ENCODE measurements around the gene CABP2. TPM values are rescaled to one million over a fixed set of nuclear protein-coding genes. Genes with fewer than 3 reads are reported as not detected.
"Not testable (repeated sequence)": the region's sequence is repeated elsewhere in the genome, so short reads cannot be mapped to it uniquely, and the experiment has no call there.

Gene CABP2
- not detected in 2 replicates for total RNA-seq (2014; rRNA removed; shearing (Covaris generic); ENCODE audit: low replicate concordance)

DNA sequence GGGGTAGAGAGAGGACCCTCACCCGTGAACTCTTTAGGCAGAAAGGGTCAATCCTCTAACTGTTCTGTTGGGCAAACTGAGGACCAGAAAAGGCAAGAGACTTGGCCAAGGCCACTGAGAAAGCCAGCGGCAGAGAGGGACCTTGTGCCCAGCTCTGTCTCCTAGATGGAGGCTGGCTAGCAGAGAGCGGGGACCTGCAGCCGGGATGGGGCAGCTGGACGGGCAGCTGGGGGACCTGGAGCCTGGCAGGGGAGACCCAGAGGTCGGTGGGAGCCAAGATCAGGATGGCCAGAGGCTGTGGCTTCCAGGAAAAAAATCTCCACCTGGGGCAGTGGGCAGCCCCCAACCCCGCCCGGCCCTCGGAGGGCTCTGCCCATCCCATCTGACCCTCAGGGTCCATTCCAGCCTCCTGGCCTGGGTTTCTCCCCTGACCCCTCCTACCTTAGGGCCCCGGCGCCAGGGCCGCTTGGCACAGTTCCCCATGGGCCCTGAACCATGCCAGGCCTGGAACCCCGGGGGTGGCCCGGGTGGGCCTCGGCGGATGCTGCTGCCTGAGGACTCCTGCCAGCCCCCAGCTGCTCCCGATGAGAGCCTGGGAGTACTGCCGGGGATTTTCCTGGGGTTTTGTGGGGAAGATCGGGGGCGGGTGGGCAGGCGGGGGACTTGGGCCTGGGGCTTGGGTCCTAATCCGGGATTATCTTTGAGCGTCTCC, at the start of gene CABP2:
Gene CABP2 (minus strand): TSS at position 603 of the 712 bp plus-strand sequence. CDS start 120 bp downstream, at position 483.
- in situ Hi-C loops (cut with HindIII; ENCODE audit: low pct_unique_long_range_greater_than_20kb, low sequenced_read_pairs), result no loop called here
- no peak for DNase-seq (ENCODE audit: low read depth)

DNA sequence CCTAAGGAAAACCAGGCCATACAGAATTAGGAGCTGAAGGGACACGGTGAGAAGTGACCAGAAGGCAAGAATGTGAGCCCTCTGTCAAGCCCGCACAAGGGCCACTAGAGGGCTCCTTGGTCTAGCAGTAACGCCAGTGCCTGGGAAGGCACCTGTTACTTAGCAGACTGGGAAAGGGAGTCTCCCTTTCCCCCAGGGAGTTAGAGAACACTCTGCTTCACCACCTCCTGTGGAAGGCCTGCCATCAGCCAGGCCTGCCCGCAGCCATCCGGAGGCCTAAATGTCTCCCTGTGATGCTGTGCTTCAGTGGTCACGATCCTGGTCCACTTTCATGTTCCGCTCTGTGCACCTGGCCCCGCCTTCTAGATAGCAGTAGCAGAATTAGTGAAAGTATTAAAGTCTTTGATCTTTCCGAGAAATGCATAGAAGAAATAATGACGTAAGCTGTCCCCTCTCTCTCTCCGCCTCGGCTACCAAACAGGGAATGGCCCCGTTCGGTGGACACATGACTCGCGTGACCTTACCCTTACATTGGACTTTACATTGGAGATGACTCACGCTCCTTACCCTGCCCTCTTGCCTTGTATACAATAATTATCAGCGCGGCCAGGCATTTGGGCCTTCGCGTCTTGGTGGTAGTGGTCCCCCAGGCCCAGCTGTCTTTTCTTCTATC, 49.6 kb upstream of the CABP2 start:
- peak; percentile 32 for DNase-seq (ENCODE audit: low read depth)
- in situ Hi-C loops (cut with HindIII; ENCODE audit: low pct_unique_long_range_greater_than_20kb, low sequenced_read_pairs), result no loop called here

DNA sequence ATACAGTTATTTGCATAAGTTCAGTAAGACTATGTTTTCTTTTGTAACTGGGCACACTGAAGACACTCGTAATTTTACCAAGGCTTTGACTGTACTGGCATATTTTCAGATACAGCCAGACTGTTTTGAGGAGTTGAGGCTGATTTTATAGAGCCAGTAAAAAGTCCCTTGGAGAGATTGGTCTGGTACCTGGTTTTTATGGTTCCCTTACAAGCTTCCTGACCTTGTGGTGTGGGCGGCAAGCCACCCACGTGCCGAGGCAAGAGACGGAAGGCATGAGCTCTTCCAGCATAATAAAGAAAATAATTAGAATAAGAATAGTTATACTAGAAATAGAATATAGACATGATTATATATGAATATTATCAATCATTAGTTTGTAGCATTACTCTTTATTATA, 49.1 kb upstream of the CABP2 start:
- in situ Hi-C loops (cut with HindIII; ENCODE audit: low pct_unique_long_range_greater_than_20kb, low sequenced_read_pairs), result no loop called here
- DNase-seq (ENCODE audit: low read depth), result no peak

DNA sequence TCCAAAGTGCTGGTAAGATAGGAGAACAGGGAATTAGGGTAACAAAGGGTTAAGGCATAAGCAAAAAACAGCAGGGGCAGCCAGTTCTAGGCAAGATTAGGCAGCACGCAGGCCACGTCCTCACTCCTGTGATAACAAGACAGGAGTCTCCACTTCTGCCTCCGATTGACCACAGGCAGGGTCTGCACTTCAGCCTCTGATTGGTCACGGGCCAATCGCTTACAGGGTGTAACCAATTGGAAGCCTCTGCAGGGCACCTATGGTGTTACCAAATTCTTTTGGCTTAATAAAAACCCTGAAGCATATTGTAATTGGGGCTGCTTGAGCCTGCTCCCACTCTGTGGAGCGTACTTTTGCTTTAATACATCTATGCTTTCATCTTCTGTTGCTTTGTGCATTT, 48.2 kb upstream of the CABP2 start:
- no peak for DNase-seq (ENCODE audit: low read depth)
- in situ Hi-C loops (cut with HindIII; ENCODE audit: low pct_unique_long_range_greater_than_20kb, low sequenced_read_pairs), result no loop called here

DNA sequence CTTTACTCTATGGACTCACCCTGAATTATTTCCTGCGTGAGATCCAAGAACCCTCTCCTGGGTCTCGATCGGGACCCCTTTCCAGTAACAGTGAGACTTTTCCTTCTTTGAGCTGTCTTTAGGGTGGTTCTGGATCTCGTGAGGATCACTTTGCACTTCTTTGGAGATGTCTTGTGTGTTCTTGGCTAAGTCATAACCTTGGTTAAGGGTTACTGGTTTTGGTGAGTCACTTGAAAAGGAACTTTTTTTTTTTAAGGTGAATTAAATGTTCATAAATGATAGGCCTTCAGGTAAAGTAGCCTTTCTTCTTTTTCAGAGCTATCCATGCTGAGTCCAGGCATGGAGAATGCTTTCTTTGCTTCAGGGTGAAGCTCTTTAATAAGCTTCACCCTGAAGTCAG, 41.0 kb upstream of the CABP2 start:
- peak; percentile 71 for DNase-seq (ENCODE audit: low read depth)
- in situ Hi-C loops (cut with HindIII; ENCODE audit: low pct_unique_long_range_greater_than_20kb, low sequenced_read_pairs), result no loop called here

DNA sequence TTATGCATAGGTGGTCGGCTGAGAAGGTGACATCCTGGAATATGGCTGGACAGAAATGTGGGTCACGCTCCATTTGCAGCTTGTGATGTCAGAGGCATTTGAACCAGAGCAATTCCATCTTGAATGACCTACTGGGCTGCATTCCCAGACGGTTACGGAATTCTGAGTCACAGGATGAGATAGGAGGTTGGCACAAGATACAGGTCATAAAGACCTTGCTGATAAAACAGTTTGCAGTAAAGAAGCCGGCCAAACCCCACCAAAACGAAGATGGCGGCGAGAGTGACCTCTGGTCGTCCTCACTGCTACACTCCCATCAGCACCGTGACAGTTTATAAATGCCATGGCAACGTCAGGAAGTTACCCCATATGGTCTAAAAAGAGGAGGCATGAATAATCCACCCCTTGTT, 40.5 kb upstream of the CABP2 start:
- DNase-seq (ENCODE audit: low read depth), result peak; percentile 91
- in situ Hi-C loops (cut with HindIII; ENCODE audit: low pct_unique_long_range_greater_than_20kb, low sequenced_read_pairs), result not testable (repeated sequence)

DNA sequence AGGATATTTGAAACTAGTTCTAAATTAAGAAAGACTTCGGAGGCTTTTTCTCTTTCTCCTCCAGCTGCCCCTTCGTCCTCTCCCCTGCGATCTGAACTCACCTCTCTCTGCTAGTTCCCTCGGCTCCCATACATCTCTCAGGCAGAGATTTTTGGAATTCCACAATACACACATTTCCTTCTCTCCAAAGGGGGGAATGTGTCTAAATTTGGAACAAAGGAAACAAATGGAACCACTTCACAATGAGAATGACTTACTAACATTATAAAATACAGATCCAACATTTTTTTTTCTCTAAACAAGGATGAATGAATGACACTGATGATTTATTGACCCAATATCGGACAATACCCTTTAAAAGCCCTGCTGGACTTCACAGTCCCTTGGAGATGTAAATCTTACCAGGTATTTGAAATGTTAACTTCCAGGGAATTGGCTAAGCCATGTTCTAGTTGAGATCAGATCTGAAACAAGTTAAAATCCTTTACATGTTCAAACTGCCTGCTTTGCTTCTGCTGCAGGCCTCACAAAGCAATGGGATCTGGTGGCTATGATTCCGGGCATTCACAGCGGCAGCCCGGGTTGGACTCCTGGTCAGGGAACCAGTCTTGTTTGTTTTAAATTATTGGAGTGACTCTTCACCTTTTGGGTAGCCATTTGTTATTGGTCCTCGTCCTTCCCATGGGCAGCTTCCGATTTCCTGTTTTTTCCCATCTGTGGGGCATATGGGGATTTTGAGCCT, 39.9 kb upstream of the CABP2 start:
- in situ Hi-C loops (cut with HindIII; ENCODE audit: low pct_unique_long_range_greater_than_20kb, low sequenced_read_pairs), result no loop called here
- DNase-seq (ENCODE audit: low read depth), result no peak

DNA sequence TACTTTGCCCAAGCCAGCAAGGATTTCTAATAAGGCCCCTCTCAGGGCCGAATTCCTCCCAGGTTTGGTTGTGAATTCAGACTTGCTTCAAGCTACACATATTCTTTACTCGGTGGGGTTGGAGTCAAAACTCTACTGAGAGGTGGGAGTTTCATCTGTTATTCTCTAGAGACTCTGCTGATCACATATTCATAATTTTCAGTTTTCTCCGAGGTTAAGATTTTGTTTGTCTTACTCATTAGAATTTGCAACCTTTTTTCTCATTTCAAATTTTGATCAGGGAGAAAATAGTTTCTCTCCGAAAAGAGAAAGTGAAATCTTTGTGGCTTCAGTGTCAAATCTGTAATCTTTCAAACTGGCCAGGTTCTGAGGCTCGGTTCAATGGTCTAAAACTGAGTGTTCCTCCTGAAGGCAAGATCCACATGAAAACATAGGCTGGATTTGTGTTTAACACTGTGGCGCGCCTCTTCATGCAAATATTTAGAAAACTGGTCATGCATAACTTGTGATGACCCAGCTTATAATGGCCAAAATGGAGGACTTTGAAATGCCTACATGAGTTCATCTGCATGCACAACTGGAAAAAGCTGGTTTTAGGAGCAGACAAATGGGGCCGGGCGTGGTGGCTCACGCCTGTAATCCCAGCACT, 38.8 kb upstream of the CABP2 start:
- DNase-seq (ENCODE audit: low read depth), result peak; percentile 85
- in situ Hi-C loops (cut with HindIII; ENCODE audit: low pct_unique_long_range_greater_than_20kb, low sequenced_read_pairs), result no loop called here

DNA sequence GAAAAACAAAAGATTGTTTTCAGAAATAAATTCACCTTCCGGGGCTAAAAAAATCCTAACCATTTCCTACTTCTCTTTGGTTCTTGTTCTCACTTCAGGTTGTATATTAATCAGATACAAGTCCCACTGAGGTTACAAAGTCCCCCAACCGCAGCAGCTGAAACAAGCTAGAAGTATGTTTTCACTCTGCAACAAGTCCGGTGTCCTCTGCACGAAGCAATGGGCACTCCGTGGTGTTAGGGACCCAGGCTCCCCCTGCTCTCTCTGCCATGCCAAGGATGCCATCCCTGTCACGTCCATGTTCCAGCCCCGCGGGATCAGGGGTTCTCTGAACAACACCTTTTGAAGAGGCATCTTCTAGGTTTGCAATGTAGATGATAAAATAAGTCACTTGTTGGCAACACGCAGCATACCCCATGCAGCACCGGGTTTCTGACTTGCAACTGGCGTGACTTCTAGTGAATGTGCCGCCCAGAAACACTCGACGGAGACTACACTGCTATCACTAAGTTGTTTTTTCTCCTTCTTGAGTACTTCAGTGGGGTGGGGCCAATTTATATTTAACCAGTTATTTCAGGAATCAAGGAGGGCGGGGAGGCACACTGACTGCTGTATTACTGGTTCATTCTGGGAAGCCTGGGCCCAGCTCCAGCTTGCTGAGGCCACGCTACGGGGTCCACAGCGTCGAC, 35.0 kb upstream of the CABP2 start:
- in situ Hi-C loops (cut with HindIII; ENCODE audit: low pct_unique_long_range_greater_than_20kb, low sequenced_read_pairs), result no loop called here

DNA sequence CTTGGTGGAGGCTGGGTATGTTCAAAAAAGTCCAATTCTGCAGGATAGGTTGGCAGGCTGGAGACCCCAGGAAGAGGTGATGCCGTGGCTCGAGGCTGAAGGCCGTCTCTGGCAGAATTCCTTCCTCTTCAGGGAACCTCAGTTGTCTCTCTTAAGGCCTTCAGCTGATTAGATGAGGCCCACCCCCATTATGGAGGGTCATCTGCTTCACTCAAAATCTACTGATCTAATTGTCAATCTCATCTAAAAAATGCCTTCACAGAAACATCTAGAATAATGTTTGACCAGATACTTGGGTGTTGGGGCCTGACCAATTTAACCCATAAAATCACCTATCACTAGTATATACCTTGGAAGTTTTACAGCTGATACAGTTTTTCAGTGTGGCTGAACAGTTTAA, 33.0 kb upstream of the CABP2 start:
- no peak for DNase-seq (ENCODE audit: low read depth)
- in situ Hi-C loops (cut with HindIII; ENCODE audit: low pct_unique_long_range_greater_than_20kb, low sequenced_read_pairs), result no loop called here

More for the DNA sequence above, 35.0 kb upstream of the CABP2 start:
- peak; percentile 86 for DNase-seq (ENCODE audit: low read depth)

DNA sequence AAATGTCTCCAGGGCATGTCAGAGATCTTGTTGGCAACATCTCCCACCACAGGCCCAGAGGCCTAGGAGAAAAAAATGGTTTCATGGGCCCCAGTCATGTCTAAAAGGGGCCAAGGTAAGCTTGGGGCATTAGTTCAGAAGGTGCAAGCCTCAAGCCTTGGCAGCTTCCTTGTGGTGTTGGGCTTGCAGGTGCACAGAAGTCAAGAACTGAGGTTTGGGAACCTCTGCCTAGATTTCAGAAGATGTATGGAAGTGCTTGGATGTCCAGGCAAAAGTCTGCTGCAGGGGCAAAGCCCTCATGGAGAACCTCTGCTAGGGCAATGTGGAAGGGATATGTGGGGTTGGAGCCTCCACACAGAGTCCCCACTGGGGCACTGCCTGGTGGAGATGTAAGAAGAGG, 28.5 kb upstream of the CABP2 start:
- in situ Hi-C loops (cut with HindIII; ENCODE audit: low pct_unique_long_range_greater_than_20kb, low sequenced_read_pairs); DNase-seq (ENCODE audit: low read depth): not testable (repeated sequence)

DNA sequence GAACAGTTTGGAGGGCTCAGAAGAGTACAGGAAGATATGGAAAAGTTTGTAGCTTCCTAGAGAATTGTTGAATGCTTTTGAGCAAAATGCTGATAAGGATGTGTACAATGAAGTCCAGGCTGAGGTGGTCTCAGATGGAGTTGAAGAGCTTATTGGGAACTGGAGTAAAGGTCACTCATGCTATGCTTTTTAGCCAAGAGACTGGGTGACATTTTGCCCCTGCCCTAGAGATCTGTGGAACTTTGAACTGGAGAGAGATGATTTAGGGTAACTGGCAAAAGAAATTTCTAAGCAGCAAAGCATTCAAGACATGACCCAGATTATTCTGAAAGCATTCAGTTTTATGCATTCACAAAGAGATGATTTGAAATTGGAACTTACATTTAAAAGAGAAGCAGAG, 27.9 kb upstream of the CABP2 start:
- DNase-seq (ENCODE audit: low read depth), result no peak
- in situ Hi-C loops (cut with HindIII; ENCODE audit: low pct_unique_long_range_greater_than_20kb, low sequenced_read_pairs), result no loop called here

DNA sequence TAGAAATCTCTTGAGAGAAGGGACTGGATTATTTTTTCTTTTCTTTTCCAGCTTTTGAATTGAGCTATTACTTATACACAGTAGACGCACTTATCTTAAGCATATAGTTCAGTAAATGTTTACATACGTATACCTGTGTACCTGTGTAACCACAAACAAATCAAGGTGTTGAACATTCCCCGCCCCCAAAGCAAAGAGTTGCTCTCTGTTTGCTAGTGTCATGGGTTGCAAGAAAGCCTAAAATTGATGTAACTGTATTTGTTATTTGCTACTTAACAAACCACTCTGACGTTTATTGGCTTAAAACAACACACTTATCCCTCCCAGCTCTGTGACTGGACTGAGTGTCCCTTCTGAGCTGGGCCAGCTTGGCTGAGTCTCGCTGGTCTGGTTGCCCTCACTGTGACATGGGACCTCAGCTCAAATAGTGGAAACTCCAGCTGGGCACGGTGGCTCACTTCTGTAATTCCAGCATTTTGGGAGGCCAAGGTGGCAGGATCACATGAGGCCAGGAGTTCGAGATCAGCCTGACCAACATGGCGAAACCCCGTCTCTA, 25.4 kb upstream of the CABP2 start:
- DNase-seq (ENCODE audit: low read depth), result no peak
- in situ Hi-C loops (cut with HindIII; ENCODE audit: low pct_unique_long_range_greater_than_20kb, low sequenced_read_pairs), result no loop called here

DNA sequence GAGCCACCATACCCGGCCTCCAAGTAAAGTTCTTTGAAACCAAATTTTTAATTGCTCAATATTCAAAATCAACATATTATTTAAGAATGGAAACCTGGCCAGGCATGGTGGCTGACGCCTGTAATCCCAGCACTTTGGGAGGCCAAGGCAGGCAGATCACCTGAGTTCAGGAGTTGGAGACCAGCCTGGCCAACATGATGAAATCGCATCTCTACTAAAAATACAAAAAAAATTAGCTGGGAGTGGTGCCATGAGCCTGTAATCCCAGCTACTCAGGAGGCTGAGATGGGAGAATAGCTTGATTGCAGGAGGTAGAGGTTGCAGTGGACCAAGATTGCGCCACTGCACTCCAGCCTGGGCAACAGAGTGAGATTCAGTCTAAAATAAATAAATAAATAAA, 24.9 kb upstream of the CABP2 start:
- in situ Hi-C loops (cut with HindIII; ENCODE audit: low pct_unique_long_range_greater_than_20kb, low sequenced_read_pairs); DNase-seq (ENCODE audit: low read depth): not testable (repeated sequence)

DNA sequence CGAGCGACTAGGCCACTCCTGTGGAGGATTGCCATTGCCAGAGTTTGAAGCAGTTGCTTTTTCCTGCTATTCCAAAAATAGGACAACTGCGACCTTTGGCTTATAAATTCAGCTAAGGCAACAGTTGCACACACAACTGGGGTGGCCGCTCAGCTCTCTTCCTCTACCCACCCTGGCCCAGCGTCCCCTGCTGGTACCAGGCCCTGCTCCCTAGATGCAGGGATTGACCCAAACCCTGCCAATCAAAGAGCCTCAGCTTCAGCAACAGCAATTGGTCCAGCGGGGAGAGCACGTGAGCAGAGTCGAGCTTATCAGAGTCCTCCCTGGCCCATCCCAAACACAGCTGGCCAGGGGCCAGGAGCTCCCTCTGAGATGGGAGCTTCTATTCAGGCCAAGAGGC, 22.0 kb upstream of the CABP2 start:
- DNase-seq (ENCODE audit: low read depth), result peak; percentile 80
- in situ Hi-C loops (cut with HindIII; ENCODE audit: low pct_unique_long_range_greater_than_20kb, low sequenced_read_pairs), result no loop called here

DNA sequence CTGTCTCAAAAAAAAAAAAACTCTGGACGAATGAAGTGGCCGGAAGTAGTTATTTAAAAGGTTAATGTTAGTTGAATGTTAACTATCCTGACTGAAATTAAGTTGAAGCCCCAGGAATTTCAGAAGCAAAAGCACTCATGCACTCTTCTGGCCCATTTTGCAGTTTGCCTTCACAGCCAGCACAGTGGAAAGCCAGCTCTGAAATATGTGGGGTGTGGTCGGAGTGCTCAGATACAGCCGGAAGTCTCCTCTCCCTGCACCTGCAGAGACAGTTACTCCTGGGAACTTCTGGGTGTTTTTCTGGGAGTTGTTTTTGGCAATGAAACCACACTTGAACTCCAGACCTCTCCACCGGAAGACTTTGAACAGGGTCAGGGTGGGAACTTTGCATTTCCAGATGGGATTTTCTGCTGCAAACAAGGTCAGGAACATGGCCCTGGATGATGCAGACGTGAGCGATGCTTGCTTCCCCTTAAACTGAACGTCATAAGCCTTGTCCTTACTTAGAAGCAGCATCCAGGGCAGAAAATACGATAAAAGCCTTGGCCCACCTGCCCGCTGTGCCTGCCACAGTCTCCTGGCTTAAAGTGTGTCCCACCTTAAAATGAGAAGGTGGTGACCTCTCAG, 21.5 kb upstream of the CABP2 start:
- in situ Hi-C loops (cut with HindIII; ENCODE audit: low pct_unique_long_range_greater_than_20kb, low sequenced_read_pairs), result no loop called here
- DNase-seq (ENCODE audit: low read depth), result peak; percentile 79

DNA sequence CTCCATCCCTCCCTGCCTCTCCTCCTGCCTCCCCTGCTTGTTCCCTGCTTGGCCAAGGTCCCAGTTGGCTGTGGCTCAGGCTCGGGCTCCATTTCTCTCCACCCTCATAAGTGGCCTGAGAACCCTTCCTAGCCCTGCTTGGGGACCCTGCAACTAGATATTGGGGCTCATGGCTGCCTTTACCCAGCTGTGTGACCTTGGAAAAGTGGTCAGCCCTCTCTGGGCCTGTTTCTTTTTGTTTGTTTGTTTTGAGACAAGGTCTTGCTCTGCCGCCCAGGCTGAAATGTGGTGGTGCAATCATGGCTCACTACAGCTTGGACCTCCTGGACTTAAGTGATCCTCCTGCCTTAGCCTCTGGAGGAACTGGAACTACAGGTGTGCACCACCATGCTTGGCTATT, 20.3 kb upstream of the CABP2 start:
- in situ Hi-C loops (cut with HindIII; ENCODE audit: low pct_unique_long_range_greater_than_20kb, low sequenced_read_pairs), result no loop called here
- no peak for DNase-seq (ENCODE audit: low read depth)
